Mesodermal cell (in vitro differentiated cells): ENCODE measurements around the gene TOMM70.

ENCODE experiments used
- H3K27ac ChIP-seq: 2 replicates; pipeline ENCODE4 v1.7.0; 2013; ENCODE audit warnings: mild to moderate bottlenecking, low read depth, low read length, moderate library complexity; ENCODE audit not compliant: severe bottlenecking
- H3K36me3 ChIP-seq: 2 replicates; pipeline ENCODE4 v1.7.1; 2013; ENCODE audit warnings: mild to moderate bottlenecking, low read length, moderate library complexity; ENCODE audit not compliant: control insufficient read depth, insufficient read depth
- H3K4me1 ChIP-seq: one replicate; pipeline ENCODE4 v1.7.1; 2013; ENCODE audit warnings: mild to moderate bottlenecking, low read length; ENCODE audit not compliant: insufficient read depth, control insufficient read depth, poor library complexity, severe bottlenecking
- H3K4me3 ChIP-seq: 2 replicates; pipeline ENCODE4 v1.7.0; 2013; ENCODE audit warnings: low read length, control low read depth, mild to moderate bottlenecking; ENCODE audit not compliant: insufficient read depth, poor library complexity, severe bottlenecking; ENCODE audit errors: extremely low read depth
- H3K9me3 ChIP-seq: 2 replicates; pipeline ENCODE4 v1.7.1; 2013; ENCODE audit warnings: mild to moderate bottlenecking, low read length, moderate library complexity; ENCODE audit not compliant: control insufficient read depth
- WGBS, 2 experiments: methylation state at CpG; one replicate each; pipeline ENCODE4 v1.1.5; 2013; ENCODE audit warnings: missing lambda C conversion rate in 2 of 2; ENCODE audit not compliant: insufficient coverage in 2 of 2; 5-methylcytosine and 5-hydroxymethylcytosine counted together

The TOMM70 gene

GRCh38 chr3:100427699-100428098 is 26.8 kb upstream of the TOMM70 start:
- Histone ChIP-seq H3K4me1 (no peaks in the 10 kb centered on the region), H3K27ac (no peak overlapping the region), H3K9me3 (no peaks in the 10 kb centered on the region), H3K36me3 (no peaks in the 10 kb centered on the region), H3K4me3 (no peak overlapping the region)
- WGBS, 2 experiments, result 85 to 94% methylated on average over 2 of the region's 2 CpGs

- Histone ChIP-seq H3K4me1 (no peaks in the 10 kb centered on the region), H3K9me3 (no peaks in the 10 kb centered on the region), H3K36me3 (no peaks in the 10 kb centered on the region), H3K4me3 (no peak overlapping the region), H3K27ac (no peak overlapping the region)
- WGBS, 2 experiments, result 78 to 90% methylated on average over 8 of the region's 8 CpGs
These were observed 25.3 kb upstream of the TOMM70 start for GRCh38 chr3:100426067-100426682.

- Histone ChIP-seq H3K4me3 (no peak overlapping the region), H3K9me3 (no peaks in the 10 kb centered on the region), H3K27ac (no peak overlapping the region), H3K36me3 (no peaks in the 10 kb centered on the region), H3K4me1 (no peaks in the 10 kb centered on the region)
- no CpG with 5 or more reads among the region's 1 CpG for WGBS, 2 experiments
These were observed 24.4 kb upstream of the TOMM70 start for GRCh38 chr3:100425316-100425715.

DNA sequence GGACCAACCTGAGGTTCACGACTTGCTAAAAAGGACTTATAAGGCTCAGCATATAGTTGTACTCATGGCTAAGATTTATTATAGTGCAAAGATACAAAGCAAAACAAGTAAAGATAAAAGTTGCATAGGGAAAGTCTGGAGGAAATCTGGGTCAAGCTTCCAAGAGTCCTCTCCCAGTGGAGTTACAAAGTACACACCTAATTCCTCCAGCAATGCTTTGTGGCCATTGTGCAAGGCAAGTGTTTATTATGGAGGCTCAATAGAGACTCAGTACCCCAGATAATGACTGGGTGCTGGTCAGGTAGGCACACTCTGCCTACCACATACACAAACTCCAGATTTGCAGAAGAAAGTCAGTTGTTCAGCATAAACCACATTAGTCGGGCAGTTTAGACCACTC is 23.4 kb upstream of the TOMM70 start:
- WGBS, 2 experiments, result 83% methylated on average over 1 of the region's 2 CpGs; no CpG with 5 or more reads in 1 of the 2 experiments
- Histone ChIP-seq H3K4me1 (no peaks in the 10 kb centered on the region), H3K9me3 (no peaks in the 10 kb centered on the region), H3K27ac (no peak overlapping the region), H3K36me3 (no peaks in the 10 kb centered on the region), H3K4me3 (no peak overlapping the region)

- H3K36me3 ChIP-seq, result no peaks in the 10 kb centered on the region
- H3K27ac ChIP-seq, result no peak overlapping the region
- 94 to 95% methylated on average over 5 of the region's 5 CpGs for WGBS, 2 experiments
- no peaks in the 10 kb centered on the region for H3K4me1 ChIP-seq
- H3K4me3 ChIP-seq, result no peak overlapping the region
- H3K9me3 ChIP-seq, result no peaks in the 10 kb centered on the region
These were observed 22.7 kb upstream of the TOMM70 start for GRCh38 chr3:100423611-100424010.

GRCh38 chr3:100420885-100421284 is 20.0 kb upstream of the TOMM70 start:
- Histone ChIP-seq H3K4me3 (no peak overlapping the region), H3K9me3 (no peaks in the 10 kb centered on the region), H3K4me1 (no peaks in the 10 kb centered on the region), H3K36me3 (no peaks in the 10 kb centered on the region), H3K27ac (no peak overlapping the region)
- 68 to 82% methylated on average over 2 of the region's 2 CpGs for WGBS, 2 experiments

- no peaks in the 10 kb centered on the region for H3K4me1 ChIP-seq
- H3K4me3 ChIP-seq, result no peak overlapping the region
- H3K9me3 ChIP-seq, result no peaks in the 10 kb centered on the region
- no peak overlapping the region for H3K27ac ChIP-seq
- 100% methylated on average over 1 of the region's 1 CpG for WGBS, 2 experiments
- H3K36me3 ChIP-seq, result no peaks in the 10 kb centered on the region
These were observed 18.5 kb upstream of the TOMM70 start for GRCh38 chr3:100419406-100419805.

GRCh38 chr3:100416863-100417262 is 16.0 kb upstream of the TOMM70 start:
- Histone ChIP-seq H3K4me1 (no peaks in the 10 kb centered on the region), H3K36me3 (peaks cover 2% of the 10 kb centered on the region), H3K27ac (no peak overlapping the region), H3K4me3 (no peak overlapping the region), H3K9me3 (no peaks in the 10 kb centered on the region)
- WGBS, 2 experiments, result 83 to 86% methylated on average over 1 of the region's 1 CpG

GRCh38 chr3:100416176-100416575 is 15.3 kb upstream of the TOMM70 start:
- H3K27ac ChIP-seq, result no peak overlapping the region
- H3K36me3 ChIP-seq, result peaks cover 8% of the 10 kb centered on the region

GRCh38 chr3:100413613-100414012 is 12.7 kb upstream of the TOMM70 start:
- 92 to 100% methylated on average over 1 to 2 of the region's 2 CpGs for WGBS, 2 experiments
- Histone ChIP-seq H3K27ac (no peak overlapping the region), H3K4me3 (no peak overlapping the region), H3K4me1 (no peaks in the 10 kb centered on the region), H3K9me3 (no peaks in the 10 kb centered on the region), H3K36me3 (peaks cover 17% of the 10 kb centered on the region)

More at GRCh38 chr3:100416176-100416575, 15.3 kb upstream of the TOMM70 start:
- Histone ChIP-seq H3K4me3 (no peak overlapping the region), H3K4me1 (no peaks in the 10 kb centered on the region), H3K9me3 (no peaks in the 10 kb centered on the region)

DNA sequence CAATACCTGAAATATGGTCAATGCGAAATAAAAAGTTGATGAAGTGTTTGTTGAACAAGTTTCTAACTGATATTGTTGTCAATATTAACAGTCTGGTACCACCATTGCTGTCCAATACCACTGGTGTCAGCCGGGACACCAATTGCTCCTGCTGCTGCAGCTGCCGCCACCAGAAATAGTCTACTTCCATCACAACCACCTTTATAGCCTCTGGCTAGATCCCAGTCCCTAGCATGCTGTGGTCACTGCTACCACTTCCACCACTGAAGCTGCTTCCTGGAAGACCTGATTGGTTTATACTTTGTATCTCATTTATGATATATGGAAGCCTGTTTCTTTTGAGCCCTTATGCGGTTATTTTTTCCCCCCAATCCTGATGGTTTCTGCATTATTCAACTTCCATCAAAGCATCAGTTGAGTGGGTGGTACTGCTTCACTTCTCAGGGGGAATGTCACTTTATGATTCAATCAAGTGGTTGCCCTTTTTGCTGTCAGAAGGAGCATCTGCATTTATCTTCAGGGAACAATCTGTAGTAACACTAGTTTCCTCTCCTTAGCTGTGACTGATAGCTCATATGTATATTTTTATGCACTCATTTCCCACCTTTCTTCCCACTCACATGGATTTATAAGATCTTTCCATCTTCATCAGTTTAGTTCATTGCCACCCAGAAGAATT is 12.2 kb upstream of the TOMM70 start:
- H3K9me3 ChIP-seq, result no peaks in the 10 kb centered on the region
- H3K27ac ChIP-seq, result no peak overlapping the region
- H3K4me3 ChIP-seq, result no peak overlapping the region
- no peaks in the 10 kb centered on the region for H3K4me1 ChIP-seq
- peaks cover 22% of the 10 kb centered on the region for H3K36me3 ChIP-seq
- WGBS, 2 experiments, result 100% methylated on average over 2 of the region's 4 CpGs
